Liver (tissue), 3 donors: ENCODE data around the gene KCNQ1.

ENCODE experiments used
- EGR1 ChIP-seq, 2 donors: IDR thresholded peaks; 2 replicates each; pipeline ENCODE4 v1.6.1; 2016 to 2018; ENCODE audit warnings: antibody characterized with exemption in 2 of 2, low read depth in 2 of 2
- SP1 ChIP-seq: IDR thresholded peaks from 2 replicates; pipeline ENCODE4 v1.6.1; 2018; ENCODE audit warnings: antibody characterized with exemption, mild to moderate bottlenecking
- YY1 ChIP-seq: IDR thresholded peaks from 2 replicates; pipeline ENCODE4 v1.6.1; 2016; ENCODE audit warnings: antibody characterized with exemption, mild to moderate bottlenecking
- TF ChIP-seq, protein P1 (sequence below): IDR thresholded peaks from 2 replicates; pipeline ENCODE4 v1.6.1; 2016; ENCODE audit warnings: antibody characterized with exemption
- TF ChIP-seq, protein P2 (sequence below): IDR thresholded peaks from 2 replicates; pipeline ENCODE4 v1.6.1; 2016; ENCODE audit warnings: antibody characterized with exemption
- TF ChIP-seq, protein P3 (sequence below): fragments of 150-350 bp; IDR thresholded peaks from 2 replicates; pipeline ENCODE4 v1.5.1; 2017; ENCODE audit warnings: improper control_type of control experiment, low read depth, low read length; ENCODE audit not compliant: missing input control
- donor health status: healthy.
- donor health status: healthy.

DNA sequence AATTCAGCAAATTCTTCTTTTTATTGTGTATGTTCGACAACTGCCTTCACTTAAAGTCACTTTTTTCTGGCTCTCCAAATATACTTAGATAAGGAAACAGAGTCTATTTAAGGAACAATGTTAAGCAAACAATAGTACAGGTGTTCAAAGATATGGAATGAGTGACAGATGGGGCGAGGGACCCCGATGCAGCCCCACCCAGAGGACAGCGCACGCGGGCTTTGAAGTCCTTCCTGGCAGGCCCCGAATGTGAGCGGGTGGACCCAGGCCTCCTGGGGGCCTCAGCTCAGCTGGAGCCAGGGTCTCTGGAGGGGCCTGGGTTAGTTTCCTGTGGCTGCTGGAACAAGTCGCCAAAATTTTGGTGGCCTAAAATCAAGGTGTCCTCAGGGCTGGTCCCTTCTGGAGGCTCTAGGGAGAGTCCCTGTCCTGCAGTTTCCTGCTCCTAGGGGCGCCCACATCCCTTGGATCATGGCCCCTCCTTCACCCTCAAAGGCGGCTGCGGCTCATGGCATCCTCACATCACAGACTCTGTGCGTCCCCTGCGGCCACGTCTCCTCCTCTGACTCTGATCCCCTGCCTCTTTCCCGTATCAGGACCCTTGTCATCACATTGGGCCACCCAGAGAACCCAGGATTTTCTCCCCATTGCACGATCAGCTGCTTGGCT is 295.6 kb downstream of the KCNQ1 start:
- TF ChIP-seq, protein P1, sequence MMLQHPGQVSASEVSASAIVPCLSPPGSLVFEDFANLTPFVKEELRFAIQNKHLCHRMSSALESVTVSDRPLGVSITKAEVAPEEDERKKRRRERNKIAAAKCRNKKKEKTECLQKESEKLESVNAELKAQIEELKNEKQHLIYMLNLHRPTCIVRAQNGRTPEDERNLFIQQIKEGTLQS: no peak
- TF ChIP-seq, protein P2, sequence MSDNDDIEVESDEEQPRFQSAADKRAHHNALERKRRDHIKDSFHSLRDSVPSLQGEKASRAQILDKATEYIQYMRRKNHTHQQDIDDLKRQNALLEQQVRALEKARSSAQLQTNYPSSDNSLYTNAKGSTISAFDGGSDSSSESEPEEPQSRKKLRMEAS: no peak
- TF ChIP-seq EGR1 (IDR thresholded peaks at IDR 0.05; ENCODE audit: low read depth in 2 of 2): no peak
- TF ChIP-seq YY1: no peak
- TF ChIP-seq, protein P3, sequence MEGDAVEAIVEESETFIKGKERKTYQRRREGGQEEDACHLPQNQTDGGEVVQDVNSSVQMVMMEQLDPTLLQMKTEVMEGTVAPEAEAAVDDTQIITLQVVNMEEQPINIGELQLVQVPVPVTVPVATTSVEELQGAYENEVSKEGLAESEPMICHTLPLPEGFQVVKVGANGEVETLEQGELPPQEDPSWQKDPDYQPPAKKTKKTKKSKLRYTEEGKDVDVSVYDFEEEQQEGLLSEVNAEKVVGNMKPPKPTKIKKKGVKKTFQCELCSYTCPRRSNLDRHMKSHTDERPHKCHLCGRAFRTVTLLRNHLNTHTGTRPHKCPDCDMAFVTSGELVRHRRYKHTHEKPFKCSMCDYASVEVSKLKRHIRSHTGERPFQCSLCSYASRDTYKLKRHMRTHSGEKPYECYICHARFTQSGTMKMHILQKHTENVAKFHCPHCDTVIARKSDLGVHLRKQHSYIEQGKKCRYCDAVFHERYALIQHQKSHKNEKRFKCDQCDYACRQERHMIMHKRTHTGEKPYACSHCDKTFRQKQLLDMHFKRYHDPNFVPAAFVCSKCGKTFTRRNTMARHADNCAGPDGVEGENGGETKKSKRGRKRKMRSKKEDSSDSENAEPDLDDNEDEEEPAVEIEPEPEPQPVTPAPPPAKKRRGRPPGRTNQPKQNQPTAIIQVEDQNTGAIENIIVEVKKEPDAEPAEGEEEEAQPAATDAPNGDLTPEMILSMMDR: no peak
- no peak for TF ChIP-seq SP1
